ENCODE data around the gene MS4A13.

Gene MS4A13

DNA sequence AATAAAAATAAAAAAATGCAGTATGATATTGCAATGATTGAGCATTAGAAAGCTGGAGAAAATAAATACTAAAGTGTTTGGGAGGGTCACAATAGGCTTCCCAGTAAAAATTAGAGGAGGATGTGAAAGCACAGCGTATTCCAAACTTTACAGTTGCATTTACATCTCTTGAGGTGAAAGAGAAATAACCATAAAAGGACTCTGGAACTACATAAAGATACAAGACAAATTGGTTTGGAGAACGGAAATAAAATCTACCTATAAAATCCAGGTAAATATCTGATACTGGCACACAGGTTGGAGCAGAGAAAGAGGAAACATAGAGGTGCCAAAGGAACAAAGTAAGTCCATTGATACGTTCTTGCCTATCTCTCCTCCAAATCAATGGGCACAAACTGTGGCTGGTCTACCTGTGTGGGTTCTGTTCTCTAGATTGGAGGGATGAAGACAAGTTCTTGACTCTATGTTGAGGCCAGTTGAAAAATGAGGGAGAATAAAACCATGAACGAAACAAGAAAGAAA, 22.6 kb upstream of the MS4A13 start, which contains the start of gene MS4A12:
MS4A12 (plus strand) TSS at position 291 of the 522 bp plus-strand sequence. CDS start 4,541 bp downstream, outside the sequence.
- in situ Hi-C loops (cut with MboI; ENCODE audit: low pct_unique_long_range_greater_than_20kb, low sequenced_read_pairs, unreplicated experiment) = loop anchor here (10.0 to 25.0 kb wide), 2 partner anchors 122 to 680 kb away; partner anchors contain the start of gene MRPL16
- TF ChIP-seq, protein P1, sequence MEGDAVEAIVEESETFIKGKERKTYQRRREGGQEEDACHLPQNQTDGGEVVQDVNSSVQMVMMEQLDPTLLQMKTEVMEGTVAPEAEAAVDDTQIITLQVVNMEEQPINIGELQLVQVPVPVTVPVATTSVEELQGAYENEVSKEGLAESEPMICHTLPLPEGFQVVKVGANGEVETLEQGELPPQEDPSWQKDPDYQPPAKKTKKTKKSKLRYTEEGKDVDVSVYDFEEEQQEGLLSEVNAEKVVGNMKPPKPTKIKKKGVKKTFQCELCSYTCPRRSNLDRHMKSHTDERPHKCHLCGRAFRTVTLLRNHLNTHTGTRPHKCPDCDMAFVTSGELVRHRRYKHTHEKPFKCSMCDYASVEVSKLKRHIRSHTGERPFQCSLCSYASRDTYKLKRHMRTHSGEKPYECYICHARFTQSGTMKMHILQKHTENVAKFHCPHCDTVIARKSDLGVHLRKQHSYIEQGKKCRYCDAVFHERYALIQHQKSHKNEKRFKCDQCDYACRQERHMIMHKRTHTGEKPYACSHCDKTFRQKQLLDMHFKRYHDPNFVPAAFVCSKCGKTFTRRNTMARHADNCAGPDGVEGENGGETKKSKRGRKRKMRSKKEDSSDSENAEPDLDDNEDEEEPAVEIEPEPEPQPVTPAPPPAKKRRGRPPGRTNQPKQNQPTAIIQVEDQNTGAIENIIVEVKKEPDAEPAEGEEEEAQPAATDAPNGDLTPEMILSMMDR (IDR thresholded peaks at IDR 0.05; ENCODE audit: extremely low read depth, insufficient read depth, missing control alignments) = no peak

DNA sequence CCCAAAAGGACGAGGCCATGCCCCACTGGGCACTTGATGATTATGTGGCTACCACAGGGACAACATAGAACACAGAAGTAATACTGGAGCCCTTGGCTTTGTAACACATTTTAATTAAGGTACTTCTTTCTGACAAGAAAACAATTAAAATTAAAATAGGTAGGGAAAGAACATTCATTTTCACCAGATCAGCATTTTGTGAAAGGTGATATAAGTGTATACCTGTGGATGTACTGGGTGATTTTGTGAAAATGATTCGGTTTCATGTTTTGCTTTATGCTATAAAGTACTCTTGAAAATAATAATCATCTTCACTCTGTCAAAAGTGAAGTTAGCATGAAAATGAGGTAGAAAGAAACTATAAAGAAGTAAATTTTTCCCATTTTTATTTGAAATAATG, 21.7 kb upstream of the MS4A13 start:
- TF ChIP-seq, protein P1 (IDR thresholded peaks at IDR 0.05; ENCODE audit: extremely low read depth, insufficient read depth, missing control alignments) = no peak
- in situ Hi-C loops (cut with MboI; ENCODE audit: low pct_unique_long_range_greater_than_20kb, low sequenced_read_pairs, unreplicated experiment) = loop anchor here (10.0 to 25.0 kb wide), 2 partner anchors 121 to 681 kb away; partner anchors contain the start of gene MRPL16
- DNase-seq (ENCODE audit: low spot score) = no peak

More for the DNA sequence above, 22.6 kb upstream of the MS4A13 start, which contains the start of gene MS4A12:
- no peak for DNase-seq (ENCODE audit: low spot score)

GRCh38 chr11:60498399-60498798, 16.8 kb upstream of the MS4A13 start:
- in situ Hi-C loops (cut with MboI; ENCODE audit: low pct_unique_long_range_greater_than_20kb, low sequenced_read_pairs, unreplicated experiment) = loop anchor here (10.0 to 25.0 kb wide), 2 partner anchors 116 to 686 kb away; partner anchors contain the start of gene MRPL16
- TF ChIP-seq, protein P1 (IDR thresholded peaks at IDR 0.05; ENCODE audit: extremely low read depth, insufficient read depth, missing control alignments) = no peak
- no peak for DNase-seq (ENCODE audit: low spot score)

GRCh38 chr11:60498853-60499252, 16.3 kb upstream of the MS4A13 start:
- no peak for DNase-seq (ENCODE audit: low spot score)
- TF ChIP-seq, protein P1 (IDR thresholded peaks at IDR 0.05; ENCODE audit: extremely low read depth, insufficient read depth, missing control alignments) = no peak
- in situ Hi-C loops (cut with MboI; ENCODE audit: low pct_unique_long_range_greater_than_20kb, low sequenced_read_pairs, unreplicated experiment) = loop anchor here (10.0 to 25.0 kb wide), 2 partner anchors 116 to 687 kb away; partner anchors contain the start of gene MRPL16

- in situ Hi-C loops (cut with MboI; ENCODE audit: low pct_unique_long_range_greater_than_20kb, low sequenced_read_pairs, unreplicated experiment) = no loop called here
- no peak for DNase-seq (ENCODE audit: low spot score)
- TF ChIP-seq, protein P1 (IDR thresholded peaks at IDR 0.05; ENCODE audit: extremely low read depth, insufficient read depth, missing control alignments) = no peak
These were observed 14.8 kb upstream of the MS4A13 start for GRCh38 chr11:60500276-60500910.

DNA sequence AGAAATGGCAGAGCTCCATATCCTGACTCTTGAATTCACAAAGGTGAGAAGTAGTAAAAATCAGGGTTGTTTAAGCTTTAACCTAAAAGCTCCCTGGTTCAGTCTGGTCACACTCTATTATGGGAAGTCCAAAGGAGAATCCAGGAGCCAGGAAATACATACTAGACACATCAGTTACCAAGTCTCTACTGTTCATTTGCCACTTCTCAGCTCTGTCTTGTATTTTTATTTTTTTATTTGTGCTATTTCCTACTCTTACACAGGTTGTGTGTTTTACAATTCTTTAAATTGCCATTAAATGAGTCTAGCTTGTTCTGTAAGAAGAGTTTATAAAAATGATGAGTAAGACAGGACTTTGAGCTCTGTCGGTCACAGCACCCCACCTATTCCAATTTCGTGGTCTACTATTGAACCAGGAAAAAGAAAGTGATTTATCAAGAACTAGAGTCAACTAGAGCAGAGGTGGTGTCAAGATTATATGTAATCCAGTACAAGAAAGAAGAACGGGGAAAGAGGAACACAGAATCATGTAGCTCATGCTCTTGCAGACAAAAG, 12.9 kb upstream of the MS4A13 start:
- TF ChIP-seq, protein P1 (IDR thresholded peaks at IDR 0.05; ENCODE audit: extremely low read depth, insufficient read depth, missing control alignments) = no peak
- no peak for DNase-seq (ENCODE audit: low spot score)
- in situ Hi-C loops (cut with MboI; ENCODE audit: low pct_unique_long_range_greater_than_20kb, low sequenced_read_pairs, unreplicated experiment) = no loop called here
